Stimulated activated CD8-positive, alpha-beta memory T cell treated with anti-CD3 and anti-CD28 coated beads, Interleukin-7, amount 100 ng/mL, for 1 hour (primary cell): ENCODE data around the gene GGN.
A peak's percentile ranks its signal among the peaks of the same experiment; 100 is the strongest.
"Not testable (repeated sequence)": the region's sequence is repeated elsewhere in the genome, so short reads cannot be mapped to it uniquely, and the experiment has no call there.

Experiments used
- DNase-seq, 2 donors: peaks; one replicate each; pipeline ENCODE4 v3.0.0-alpha.2; 2020; ENCODE audit warnings: low read depth in 2 of 2

GGN gene

DNA sequence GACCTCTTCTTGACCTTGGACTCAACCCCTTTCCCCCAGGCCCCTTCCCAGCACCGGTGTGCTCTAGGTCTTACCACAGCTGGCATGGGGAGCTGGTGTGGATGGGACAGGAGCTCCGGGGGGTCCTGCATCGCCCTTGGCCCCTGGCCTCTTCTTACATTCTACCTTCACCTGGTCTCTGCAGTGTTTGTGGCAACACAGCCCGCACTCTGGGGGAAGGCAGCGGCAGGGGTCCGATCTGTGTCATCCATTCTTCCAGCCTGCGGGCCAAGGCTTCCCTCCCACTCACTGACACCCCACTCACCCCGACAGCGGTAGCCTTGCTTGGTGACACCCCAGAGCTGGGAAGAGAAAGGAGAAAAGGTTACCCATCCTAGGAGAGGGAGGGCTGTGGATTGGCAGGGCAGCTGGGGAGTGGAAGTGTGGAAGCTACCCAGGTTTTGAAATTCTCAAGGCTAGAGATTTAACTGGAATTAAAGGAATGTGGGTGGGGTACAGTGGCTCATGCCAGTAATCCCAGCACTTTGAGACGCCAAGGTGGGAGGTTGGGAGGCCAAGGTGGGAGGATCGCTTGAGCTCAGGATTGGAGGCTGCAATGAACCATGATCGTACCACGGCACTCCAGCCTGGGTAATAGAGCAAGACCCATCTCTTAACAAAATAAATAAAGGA lies 23.3 kb upstream of the GGN start:
- no peak for DNase-seq

DNA sequence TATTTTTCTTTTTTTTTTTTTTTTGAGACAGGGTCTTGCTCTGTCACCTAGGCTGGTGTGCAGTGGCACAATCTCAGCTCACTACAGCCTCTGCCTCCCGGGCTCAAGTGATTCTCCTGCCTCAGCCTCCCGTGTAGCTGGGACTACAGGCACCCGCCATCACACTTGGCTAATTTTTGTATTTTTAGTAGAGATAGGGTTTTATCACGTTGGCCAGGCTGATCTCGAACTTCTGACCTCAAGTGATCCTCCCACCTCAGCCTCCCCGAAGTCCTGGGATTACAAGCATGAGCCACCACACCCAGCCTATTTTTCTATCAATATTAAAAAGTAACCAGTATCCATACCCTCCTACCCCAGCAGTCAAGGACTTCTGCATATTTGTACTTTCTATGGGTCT lies 22.6 kb upstream of the GGN start:
- DNase-seq = not testable (repeated sequence)

DNA sequence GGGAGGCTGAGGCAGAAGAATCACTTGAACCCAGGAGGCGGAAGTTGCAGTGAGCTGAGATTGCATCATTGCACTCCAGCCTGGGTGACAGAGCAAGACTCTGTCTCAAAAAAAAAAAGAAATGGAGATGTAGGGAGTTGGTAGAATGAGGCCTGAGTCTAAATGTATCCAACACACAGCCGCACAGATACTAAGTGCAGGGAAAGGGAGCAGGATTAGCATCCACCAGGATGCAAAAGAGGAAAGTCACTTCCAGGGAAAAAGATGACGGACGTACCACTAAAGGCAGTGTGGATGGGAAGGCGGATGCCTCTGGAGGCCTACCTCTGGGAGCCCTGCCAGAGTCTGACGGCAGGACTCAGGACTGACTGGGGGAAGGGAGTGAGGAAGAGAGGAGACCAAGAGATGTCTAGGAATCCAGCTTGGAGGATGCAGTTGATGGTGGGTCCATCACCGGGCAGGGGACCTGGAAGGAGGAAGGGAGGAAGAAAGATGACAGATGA lies 21.8 kb upstream of the GGN start:
- DNase-seq = no peak

DNA sequence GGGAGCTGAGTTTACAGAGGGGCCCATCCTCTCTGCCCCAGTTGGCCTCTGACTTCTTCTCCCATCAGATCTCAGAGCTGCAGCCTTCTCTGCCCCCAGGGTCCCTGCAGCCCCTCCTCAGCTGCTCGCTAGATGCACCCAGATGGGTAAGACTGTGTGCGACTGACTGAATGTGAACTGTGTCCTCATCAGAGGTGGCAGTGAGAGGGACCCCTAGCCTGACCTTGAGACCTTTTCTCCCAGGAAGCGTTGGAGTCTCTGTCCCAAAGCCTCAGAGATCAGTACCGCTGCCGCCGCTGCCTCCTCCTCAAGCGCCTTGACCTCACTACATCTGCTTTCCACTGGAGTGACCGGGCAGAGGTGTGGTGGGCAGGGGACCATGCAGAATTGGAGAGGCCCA lies 17.4 kb upstream of the GGN start:
- no peak for DNase-seq

DNA sequence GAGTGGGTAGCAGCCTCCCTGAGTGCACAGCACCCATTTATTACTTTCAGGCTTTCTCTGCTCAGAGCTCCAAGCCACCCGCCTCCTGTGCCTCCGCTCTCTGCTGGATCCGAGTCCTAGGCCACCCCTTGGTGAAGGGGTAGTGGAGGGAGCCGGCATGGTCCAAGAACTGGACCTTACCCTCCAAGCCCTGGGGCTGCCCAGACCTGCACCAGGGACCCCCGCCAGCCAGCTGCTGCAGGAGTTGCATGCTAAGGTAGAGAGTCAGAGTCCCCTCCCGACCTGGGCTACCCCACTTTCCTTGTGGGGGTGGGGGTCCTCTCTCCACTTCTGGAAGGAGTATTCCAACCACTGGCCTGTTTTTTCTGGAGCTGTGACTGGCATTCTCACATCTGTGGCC lies 17.0 kb upstream of the GGN start:
- no peak for DNase-seq

DNA sequence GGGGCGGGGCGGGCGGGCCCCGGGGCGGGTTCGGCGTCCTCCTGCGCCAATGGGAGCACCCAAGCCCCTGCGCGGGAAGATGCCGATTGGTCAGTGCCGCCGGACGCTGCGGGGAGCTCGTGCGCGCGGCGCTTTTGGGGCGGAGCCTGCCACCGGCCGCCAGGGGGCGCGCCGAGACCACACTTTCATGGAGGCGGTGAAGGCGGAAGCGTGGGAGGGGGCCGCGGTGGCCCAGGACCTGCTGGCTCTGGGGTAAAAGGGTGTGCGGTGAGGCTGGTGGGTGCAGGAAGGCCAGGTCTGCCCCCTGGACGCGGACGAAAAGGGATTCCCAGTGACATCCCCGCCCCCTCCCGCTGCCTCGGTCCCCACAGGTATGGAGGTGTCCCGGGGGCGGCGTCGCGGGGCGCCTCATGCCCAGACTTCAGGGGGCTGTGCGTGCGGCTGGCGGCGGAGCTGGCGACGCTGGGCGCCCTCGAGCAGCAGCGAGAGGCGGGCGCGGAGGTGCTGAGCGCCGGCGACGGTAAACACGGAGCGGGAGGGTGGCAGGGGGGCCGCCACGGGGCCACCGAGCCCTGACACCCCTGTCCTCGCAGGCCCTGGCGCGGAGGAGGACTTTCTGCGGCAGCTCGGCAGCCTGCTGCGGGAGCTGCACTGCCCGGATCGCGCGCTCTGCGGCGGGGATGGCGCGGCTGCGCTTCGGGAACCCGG lies 15.3 kb upstream of the GGN start, which contains the start of gene FAM98C:
Gene FAM98C, plus strand, starts transcription at position 127 of the 708 bp plus-strand sequence. Its CDS starts 61 bp downstream, at position 188.
- peak; percentile 94 for DNase-seq

DNA sequence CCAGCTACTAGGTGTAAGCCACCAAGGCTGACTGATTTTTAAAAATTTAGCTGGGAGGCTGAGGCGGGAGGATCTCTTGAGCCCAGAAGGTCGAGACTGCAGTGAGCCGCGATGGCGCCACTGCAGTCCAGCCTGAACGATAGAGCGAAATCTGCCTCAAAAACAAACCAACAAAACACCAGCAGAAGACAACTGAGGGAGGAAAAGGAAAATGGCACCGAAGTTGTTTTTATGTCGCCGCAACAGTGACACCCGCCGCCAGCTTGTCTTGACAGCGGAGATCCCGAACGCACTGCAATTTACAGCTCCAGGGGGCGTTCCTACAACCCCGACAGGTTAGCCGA lies 14.8 kb upstream of the GGN start:
- no peak for DNase-seq

DNA sequence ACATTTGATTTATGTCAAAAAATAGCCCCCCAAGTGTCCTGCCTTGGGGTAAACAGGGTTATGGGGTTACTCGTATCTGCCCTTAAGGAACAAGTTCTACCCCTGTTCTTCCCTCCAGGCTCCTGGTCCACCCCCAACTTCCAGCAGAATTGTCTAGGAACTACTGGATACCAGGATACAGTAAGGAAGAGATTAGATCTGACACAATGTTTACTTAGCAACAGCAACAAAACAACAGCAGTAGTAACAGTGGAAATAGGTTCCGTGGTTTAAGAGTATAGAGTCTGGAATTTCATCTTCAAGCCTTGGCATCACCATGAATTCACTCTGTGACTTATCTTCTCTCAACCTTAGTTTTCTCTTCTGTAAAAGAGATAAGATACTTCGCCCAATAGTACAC lies 13.3 kb upstream of the GGN start:
- no peak for DNase-seq

DNA sequence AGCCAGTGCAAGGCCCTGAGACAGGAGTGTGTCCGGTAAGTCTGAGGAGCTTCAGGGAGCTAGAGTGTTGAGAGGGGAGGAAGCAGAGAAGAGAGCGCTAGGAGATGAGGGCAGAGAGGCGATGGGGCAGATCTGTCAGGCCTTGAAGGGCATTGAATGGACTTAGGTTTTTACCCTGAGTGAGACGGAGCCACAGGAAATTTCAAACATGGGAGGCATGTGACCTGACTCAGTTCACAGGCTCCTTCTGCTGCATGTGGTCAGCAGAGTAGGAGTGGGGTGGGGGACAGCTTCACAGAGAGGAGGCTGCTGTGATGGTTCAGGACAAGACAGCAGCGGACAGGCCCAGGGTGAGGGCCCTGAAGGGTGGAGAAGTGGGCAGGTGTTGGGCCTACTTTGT lies 12.5 kb upstream of the GGN start:
- DNase-seq = no peak

DNA sequence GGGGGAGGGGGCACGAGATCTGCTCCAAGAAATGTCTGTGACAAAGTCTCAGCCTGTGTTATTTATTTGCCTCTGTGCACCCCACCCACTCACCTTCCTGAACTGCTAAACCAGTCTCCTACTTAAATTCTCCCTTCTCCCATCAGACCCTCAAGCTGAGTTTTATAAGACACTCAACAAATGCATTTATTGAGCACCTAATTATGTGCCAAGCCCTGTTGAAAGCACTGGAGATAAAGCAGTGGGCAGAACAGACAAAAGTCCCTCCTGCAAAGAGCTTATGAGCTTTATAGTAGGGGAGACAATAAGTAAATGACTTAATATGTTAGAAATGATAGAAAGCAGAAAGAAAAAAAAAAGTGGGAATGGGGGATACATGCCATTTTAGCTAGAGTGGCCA lies 11.7 kb upstream of the GGN start:
- DNase-seq = no peak

DNA sequence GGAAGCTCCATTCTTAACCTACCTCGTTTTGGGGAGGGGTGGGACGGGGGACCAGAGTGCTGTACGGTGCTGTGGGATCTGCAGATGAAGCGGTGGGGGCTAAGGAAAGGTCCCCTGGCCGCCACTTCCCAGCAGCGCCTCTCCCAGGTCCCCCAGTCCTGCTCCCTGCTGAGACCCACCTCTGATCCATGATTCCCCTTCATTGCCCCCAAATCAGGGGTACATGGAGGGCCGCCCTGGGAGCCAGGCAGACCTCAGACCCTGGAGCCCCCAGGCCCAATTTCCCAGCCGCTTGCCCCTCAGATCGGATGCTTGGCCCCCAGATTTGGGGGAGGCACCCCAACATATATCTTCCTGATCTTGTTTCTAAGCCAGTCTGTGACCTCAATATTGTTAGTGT lies 11.2 kb upstream of the GGN start:
- no peak for DNase-seq

DNA sequence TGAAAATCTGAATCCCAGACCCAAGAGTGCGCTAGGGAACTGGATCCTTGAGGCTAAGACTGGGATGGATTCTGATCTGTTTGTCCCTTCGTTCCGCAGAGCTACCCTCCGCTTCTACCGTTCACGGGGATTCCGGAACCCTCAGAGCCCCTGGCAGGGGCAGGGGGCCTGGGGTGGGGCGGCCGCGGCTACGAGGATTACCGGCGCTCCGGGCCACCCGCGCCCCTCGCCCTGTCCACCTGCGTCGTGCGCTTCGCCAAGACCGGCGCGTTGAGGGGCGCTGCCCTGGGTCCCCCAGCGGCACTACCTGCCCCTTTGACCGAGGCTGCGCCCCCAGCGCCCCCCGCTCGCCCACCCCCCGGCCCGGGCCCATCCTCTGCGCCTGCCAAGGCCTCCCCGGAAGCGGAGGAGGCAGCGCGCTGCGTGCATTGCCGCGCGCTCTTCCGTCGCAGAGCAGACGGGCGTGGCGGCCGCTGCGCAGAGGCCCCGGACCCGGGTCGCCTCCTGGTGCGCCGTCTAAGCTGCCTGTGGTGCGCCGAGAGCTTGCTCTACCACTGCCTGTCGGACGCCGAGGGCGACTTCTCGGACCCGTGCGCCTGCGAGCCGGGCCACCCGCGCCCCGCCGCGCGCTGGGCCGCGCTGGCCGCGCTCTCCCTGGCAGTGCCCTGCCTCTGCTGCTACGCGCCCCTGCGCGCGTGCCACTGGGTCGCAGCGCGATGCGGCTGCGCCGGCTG lies 7.7 kb upstream of the GGN start:
- DNase-seq = no peak

DNA sequence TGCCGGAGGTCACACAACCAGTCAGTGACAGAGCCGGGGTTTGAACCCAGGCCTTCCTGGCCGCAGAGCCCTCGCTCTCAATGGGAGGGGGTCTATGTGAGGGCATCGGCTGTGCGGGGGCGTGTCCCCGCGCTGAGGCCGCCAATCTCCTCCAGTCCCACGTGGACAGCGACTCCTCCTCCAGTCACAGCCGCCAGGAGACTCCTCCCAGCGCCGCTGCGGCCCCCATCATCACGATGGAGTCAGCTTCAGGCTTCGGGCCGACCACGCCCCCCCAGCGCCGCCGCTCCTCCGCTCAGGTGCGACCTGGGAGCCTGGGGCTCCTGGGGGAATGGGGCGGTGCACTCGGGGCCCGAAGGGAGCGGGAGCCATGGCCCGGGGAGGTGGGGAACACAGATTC lies 6.7 kb upstream of the GGN start:
- no peak for DNase-seq

DNA sequence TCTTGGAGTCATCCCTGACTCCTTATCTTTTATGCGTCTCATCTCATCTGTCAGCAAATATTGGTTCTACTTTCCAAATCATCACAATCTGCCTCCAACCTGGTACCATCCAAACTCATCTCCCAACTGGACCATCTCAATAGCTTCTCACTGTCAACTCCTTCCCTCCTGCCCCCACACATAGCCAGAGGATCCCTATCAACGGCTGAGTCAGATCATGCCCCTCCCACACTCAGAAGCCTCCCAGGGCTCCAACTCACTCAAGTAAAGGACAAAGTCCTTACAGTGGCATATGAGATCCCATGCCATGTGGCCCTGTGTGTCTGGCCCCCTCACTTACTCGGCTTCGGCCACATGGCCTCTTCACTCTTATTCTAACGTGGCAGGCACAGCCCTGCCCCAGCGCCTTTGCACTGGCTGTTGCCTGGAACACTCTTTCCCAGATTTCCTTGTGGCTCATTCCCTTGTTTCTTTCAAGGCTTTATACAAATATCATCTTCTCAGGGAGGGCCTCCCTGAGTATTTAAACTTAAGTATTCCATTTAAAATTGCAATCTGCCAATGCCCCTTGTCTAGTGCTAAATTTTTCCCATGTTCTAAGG lies 5.0 kb upstream of the GGN start:
- DNase-seq = no peak

DNA sequence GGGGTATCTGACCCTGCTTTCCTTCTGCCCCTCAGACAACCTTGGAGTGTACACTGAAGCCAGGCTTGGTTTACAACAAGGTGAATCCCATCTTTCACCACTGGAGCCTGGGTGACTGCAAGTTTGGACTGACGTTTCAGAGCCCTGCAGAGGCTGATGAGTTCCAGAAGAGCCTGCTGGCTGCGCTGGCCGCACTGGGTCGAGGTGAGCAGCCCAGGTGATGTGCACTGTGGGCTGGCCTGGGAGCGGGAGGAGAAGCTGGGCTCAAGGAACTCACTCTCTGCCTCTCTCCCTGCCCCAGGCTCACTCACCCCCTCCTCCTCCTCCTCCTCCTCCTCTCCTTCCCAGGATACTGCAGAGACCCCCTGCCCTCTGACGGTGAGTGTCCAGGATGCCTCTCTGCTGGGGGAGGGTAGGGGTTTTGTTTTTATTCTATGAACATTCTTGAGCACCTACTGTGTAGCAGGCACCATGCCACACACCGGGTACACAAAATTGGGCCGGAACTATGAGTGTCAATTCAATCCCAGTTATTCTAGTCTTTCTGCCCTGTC lies 4.2 kb upstream of the GGN start:
- DNase-seq = no peak

DNA sequence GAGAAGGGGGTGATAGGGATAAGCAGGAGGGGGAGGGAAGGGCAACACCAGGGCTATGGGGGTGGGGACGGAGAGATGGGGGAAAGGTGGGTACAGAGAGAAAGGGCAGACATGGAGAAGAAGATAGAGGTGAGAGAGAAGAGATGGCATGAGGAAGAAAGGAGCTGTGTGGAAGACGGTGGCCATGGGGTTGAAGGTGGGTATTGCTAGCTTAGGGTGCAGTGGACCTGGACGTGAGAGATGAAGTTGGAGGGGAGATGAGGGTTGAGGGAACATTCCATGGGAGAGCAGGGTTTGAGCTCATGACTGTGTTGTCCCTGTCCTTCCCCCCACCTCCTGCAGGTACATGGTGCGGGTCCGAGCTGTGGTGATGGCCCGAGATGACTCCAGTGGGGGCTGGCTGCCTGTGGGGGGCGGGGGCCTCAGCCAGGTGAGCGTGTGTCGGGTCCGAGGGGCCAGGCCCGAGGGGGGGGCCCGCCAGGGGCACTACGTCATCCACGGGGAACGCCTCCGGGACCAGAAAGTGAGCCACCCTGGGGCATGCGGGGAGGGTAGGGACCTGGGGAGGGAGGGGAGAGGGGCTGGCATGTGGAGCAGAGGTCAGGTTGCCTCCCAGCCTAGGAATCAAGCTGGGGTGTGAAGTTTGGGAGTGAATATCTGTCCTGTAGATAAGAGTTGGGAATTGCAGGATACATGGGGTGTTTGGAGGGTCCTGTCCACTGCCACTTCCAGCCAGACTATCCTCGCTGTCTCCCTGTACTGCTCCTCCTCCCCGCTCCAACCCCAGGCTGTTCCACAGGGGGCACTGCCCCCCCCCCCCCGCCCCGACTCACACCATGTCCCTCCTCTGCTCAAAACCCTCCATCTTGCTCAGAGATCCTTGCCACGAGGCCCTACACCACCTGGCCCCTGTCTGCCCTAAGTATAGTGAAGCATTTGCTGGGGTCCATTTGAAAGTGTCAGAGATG lies 2.4 kb upstream of the GGN start:
- DNase-seq = no peak

DNA sequence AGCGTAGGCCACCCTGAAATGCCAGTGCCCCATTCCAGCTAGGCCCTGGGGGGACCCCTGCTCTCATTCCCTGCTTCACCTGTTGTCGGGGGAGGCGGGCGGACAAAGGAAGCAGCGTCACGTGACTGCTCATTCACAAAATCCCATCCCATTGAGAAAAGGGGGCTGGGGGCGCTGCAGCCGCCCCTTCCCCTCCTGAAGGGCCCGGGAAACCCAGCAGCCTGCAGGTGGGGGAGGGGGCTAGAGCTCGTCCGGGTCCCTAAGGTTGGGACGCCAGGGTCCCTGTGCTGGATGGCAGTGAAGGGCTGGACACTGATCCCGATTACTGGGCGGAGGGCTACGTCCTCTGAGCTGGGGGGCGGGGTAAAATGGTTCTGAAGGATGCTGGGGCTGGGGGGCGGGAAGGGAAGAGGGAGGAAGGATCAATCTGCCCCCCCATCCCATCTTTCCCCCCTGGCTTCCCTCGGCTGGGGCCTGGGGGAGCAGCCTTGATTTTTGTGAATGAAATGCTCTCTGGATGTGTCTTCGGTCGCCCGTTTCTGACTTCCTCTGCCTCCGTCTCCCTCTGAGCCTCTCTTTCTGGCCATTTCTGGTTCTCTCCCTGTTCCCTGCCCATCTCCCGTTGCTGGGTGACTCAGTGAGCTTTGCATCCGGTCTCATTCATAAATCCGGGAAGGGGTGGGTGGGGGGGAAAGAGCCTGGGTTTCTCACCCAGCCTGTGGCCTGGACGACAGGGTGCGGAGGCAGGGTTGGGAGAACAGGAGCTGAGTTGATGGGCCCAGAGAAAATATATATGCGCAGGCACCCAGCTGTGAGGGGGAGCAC lies 1.5 kb upstream of the GGN start:
- DNase-seq = no peak

DNA sequence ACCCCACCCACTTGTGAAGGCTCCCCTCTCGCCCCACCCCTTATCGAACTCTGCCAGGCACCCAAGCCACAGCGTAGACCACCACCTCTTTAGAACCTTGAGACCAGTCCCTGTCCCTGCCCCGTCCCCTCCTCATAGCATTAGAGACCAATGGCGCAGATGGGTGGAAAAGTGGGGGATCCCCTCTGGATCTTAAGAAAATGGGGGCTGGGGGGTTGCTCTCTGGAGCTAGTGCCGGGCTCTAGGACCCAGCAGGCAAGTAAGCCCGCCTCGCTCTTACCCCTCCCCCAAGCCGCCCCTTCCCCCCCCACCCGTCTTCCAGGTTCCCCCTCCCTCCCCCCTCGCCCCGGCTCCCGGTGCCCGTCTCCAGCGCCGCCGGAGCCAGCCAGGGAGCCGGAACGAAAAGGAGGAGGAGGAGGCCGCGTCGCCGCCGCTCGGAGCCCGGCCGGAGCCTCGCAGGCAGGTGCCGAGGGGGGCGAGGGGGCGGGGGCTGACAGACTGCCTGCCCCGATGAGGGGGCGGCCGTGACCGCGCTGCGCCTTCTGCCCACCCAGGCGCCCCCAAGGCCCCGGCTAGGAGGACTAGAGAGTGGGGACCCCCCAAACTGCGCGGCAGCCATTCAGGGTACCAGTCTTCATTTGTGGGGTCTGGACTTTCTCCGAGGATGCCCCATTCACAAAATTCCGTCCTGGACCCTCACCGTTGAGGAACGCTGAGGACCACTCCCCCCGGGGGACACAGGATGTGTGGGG lies 691 bp upstream of the GGN start, which contains the start of gene SPRED3:
Gene SPRED3, plus strand, starts transcription at position 349 of the 752 bp plus-strand sequence. CDS start 1,606 bp downstream, outside the sequence.
- DNase-seq = no peak

DNA sequence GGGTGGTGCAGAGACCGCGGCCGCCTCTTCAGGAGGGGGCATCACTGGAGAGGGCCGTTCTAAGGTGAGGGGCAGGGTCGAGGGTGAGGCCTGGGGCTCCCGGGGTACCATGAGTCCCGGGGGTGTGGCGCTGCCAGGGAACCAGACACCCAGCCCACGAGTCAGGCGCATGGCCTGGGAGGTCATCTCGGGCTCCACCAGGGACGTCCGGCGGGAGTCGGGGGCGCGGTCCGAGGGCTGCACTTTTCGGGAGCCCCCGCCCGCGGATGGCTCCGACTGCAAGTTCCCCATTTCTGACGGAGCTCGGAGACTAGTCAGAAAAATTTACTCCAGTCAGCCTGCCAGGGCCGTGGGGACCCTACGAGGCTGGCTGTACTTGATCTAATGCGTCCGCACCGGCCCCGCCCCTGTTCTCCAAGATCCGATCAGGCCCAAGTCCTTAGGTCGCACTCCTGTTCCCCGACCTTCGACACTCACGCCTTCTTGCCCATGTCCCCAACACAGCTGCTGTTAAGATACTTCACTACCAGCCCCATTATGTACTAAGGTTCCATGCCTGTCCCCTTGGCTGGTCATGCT lies 774 bp downstream of the GGN start:
- DNase-seq = no peak
